NCI-H146 treated with DMSO at 0.1 percent for 48 hours (cell line): ENCODE results near the gene SMOC2.
A peak's percentile ranks its signal among the peaks of the same experiment; 100 is the strongest.
"Not testable (repeated sequence)": the region's sequence is repeated elsewhere in the genome, so short reads cannot be mapped to it uniquely, and the experiment has no call there.

Source experiments
- DNase-seq: peaks from one replicate; lab custom pipeline; 2025; ENCODE audit not compliant: unreplicated experiment; lab: John Stamatoyannopoulos, UW

The SMOC2 gene

GRCh38 chr6:168674595-168674994, 233.6 kb downstream of the SMOC2 start:
- no peak for DNase-seq

GRCh38 chr6:168675375-168675774, 234.4 kb downstream of the SMOC2 start:
- DNase-seq = no peak

- DNase-seq = no peak
Observed at GRCh38 chr6:168675933-168676551, 235.1 kb downstream of the SMOC2 start.

GRCh38 chr6:168676552-168677322, 235.8 kb downstream of the SMOC2 start:
- no peak for DNase-seq

- not testable (repeated sequence) for DNase-seq
Observed at GRCh38 chr6:168677323-168677781, 236.4 kb downstream of the SMOC2 start.

- DNase-seq = no peak
Observed at GRCh38 chr6:168678077-168678476, 237.1 kb downstream of the SMOC2 start.

- DNase-seq = no peak
Observed at GRCh38 chr6:168678588-168678987, 237.6 kb downstream of the SMOC2 start.

- no peak for DNase-seq
Observed at GRCh38 chr6:168681748-168682147, 240.8 kb downstream of the SMOC2 start.

- no peak for DNase-seq
Observed at GRCh38 chr6:168683621-168684020, 242.6 kb downstream of the SMOC2 start.

- no peak for DNase-seq
Observed at GRCh38 chr6:168684471-168684870, 243.5 kb downstream of the SMOC2 start.

- DNase-seq = no peak
Observed at GRCh38 chr6:168684906-168685305, 243.9 kb downstream of the SMOC2 start.

- no peak for DNase-seq
Observed at GRCh38 chr6:168686029-168686738, 245.2 kb downstream of the SMOC2 start.

GRCh38 chr6:168686831-168687730, 246.1 kb downstream of the SMOC2 start:
- DNase-seq = peak; percentile 54

- DNase-seq = no peak
Observed at GRCh38 chr6:168690271-168690670, 249.3 kb downstream of the SMOC2 start.

- DNase-seq = no peak
Observed at GRCh38 chr6:168691774-168692173, 250.8 kb downstream of the SMOC2 start.

GRCh38 chr6:168692193-168692914, 251.4 kb downstream of the SMOC2 start:
- no peak for DNase-seq

GRCh38 chr6:168692915-168693257, 251.9 kb downstream of the SMOC2 start:
- not testable (repeated sequence) for DNase-seq

GRCh38 chr6:168694797-168695196, 253.8 kb downstream of the SMOC2 start:
- not testable (repeated sequence) for DNase-seq

GRCh38 chr6:168695701-168696100, 254.7 kb downstream of the SMOC2 start:
- peak; percentile 95 for DNase-seq

GRCh38 chr6:168698923-168699322, 257.9 kb downstream of the SMOC2 start:
- DNase-seq = no peak
